Cardiac septum (tissue), 1 donor: ENCODE data around the gene WDFY4. TPM values are rescaled to one million over a fixed set of nuclear protein-coding genes. Genes with fewer than 3 reads are reported as not detected.

Source experiments
- DNase-seq: peaks from one replicate; pipeline ENCODE4 v3.0.0-alpha.2; 2020; ENCODE audit warnings: low spot score
- intact Hi-C: fragments of 100-400 bp; cut with DNase I; formaldehyde crosslinking; loops from one replicate; pipeline ENCODE4 v1.14.0; 2022
- total RNA-seq: library from RNA; stranded (reverse); fragmentation: NEBNext Ultra II Directional; extraction: Animal tissue kit (Norgen Biotek cat#: 25700); gene quantifications from one replicate; pipeline ENCODE4 v1.2.1, GENCODE V29; 2021
- donor health status: DM: no; HTN: no; CAD: no.

The WDFY4 gene
- total RNA-seq, 1 donor from 2014 or later = 1.5 TPM

DNA sequence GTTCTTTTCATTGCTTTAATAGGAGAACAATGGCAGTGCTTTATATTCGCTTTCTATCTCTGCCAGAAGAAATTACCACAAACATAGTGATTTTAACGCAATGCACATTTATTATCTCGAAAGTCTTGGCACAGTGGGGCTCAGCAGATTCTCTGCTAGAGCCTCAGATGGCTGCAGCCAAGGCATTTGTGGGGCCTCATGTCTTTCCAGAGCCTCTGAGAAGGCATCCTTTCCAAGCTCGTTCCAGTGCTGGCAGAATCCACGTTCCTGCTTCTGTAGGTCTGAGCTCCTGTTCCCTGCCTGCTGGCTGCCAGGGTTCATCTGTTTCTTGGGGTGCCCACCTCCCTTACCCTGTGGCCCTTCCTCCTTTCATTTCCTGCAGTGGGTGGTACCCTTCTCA lies 194.8 kb downstream of the WDFY4 start:
- DNase-seq = no peak
- intact Hi-C loops = no loop called here

DNA sequence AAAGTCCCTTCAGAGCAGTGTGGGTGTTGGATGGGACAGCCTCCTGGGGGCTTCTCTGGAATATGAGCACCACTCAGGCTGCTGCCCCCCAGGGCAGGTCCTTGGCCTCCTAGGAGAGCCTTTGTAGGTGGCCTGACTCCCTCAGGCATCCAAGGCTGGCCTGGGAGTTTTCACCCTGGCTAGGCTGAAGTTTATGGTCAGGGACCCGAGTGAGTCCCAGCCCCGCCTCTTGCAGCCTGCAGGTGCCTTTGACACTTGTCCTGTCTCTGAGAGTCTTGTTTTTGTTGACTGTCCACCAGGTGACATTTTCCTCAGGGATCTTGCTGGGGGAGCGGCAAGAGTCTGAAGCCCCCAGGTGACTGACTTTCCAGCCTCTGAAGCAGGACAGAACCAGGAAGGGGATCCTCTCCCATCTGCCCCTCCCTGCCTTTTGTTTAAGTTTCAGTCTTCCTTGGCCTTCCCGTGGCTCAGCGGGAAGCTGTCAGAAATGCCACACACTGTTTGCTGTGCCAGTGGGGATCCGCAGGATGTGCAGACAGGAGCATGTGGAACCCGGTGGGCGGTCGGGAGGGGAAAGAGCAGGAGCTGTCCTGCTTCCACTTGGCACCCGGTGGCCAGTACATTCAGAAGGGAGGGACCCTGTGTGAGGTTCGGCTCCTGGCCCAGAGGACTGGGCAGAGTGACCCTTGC lies 195.5 kb downstream of the WDFY4 start:
- no peak for DNase-seq
- intact Hi-C loops = loop anchor here (10.0 kb wide), 1 partner anchor 285 kb away; no protein-coding TSS in a partner anchor

DNA sequence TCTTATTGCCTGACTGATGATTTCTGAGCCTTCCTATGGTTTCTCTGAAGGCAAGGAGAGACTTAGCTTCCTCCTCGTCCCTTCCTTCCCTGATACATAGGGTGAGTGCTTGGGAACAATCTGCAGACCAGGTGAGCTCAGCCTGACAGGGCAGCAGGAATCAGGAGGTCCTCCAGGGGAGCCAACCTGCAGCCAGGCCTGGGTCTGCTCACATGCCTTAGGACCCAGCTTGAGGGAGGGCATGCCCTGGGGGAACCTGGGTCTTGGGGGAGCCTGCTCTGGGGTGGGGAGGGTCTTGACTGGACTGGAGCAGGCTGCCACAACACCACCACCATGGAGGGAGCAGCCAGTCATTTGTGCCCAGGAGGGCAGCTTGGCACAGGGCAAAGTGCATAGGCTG lies 197.3 kb downstream of the WDFY4 start:
- DNase-seq = no peak
- intact Hi-C loops = loop anchor here (10.0 kb wide), 1 partner anchor 283 kb away; no protein-coding TSS in a partner anchor

DNA sequence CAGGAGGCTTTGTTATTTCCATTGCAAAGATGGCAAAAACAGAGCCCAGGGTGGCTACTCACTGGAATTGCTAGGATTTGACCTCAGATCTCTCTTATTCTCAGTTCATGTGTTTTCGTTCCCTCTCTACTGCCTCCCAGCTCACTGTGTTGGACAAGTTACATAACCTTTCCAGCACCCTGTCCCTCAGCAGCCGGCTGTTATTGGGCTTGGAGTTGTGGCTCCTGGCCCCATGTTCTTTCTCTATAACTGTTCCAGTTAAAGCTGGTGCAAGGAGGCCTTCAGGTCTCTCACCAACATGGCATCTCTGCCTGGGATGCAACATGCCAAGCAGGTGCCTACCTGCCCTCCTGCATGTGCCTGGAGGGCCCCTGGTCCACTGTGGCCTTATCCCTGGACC lies 198.2 kb downstream of the WDFY4 start:
- intact Hi-C loops = loop anchor here (10.0 kb wide), 1 partner anchor 282 kb away; no protein-coding TSS in a partner anchor
- no peak for DNase-seq

DNA sequence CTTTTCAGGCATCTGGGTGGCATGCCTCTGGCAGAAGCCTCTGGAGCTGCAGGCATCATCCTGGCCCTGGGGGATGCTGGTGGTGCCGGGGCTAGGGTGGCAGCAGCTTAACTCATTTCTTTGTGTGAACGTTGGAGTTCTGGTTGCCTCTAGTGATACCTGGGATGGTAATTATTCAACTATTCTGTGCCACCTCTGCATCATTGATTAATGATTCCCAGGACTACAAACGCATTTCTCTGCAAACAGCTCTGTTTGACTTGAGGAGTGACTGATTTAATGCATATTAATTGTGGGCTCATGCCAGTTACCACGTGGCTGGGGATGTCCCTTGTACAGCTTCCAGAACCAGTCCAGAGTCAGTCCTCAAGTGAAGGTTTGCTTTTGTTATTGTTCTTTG lies 199.0 kb downstream of the WDFY4 start:
- no peak for DNase-seq
- intact Hi-C loops = loop anchor here (10.0 kb wide), 1 partner anchor 281 kb away; no protein-coding TSS in a partner anchor

DNA sequence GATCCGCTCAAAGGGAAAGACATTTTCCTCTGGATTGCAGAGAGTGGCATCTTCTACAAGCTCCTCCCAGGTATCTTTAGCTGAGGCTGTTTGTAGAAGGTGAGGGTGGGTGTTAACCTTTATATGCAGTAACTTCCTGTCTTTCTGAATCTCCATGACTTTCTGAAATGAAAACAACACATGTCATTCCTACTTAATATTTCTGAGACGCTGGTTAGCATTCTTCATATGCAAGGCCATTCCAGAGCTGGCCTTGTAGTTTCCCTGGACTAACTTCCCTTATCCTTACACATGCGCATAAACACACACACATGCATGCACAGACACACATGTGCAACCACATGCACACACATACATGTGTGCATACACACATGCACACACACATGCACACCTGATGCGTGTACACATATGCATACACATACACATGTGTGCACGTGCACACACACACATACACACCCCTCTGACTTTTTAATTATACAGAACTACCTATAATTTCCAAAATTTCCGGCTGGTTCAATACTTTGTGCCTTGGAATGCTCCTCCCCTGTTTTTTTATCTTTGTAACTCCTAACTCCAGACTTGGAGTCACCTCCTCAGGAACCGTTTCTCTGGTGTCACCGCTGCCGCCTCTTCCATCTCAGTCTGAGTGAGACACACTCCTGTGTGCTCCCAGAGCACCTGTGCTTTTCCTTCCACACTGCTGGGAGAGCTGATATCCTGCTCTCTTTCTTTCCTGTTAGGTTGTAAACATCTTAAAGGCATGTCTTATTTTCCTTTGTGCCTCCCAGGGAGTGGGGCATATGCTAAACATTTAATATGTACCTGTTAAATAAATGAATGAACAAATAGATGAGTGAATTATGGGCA lies 199.7 kb downstream of the WDFY4 start:
- intact Hi-C loops = loop anchor here (10.0 kb wide), 1 partner anchor 280 kb away; no protein-coding TSS in a partner anchor
- DNase-seq = no peak

DNA sequence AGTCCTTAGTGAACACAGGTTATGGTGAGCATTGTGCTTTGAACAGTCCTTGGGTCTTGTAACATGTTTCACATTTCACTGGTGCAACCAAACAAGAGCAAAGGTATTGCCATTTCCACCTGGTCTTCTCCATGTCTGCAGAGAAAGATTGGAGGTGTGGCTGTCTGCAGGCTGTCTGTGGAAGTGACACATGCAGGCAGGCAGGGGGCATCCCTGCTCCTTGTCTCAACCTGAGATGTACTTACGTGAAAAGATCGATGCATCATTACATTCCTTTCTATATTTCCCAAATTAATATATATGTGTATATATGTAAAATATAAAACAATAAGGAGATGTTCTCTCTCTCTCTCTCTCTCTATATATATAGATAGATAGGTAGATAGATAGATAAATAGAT lies 200.7 kb downstream of the WDFY4 start:
- intact Hi-C loops = loop anchor here (10.0 kb wide), 1 partner anchor 279 kb away; no protein-coding TSS in a partner anchor
- DNase-seq = no peak

DNA sequence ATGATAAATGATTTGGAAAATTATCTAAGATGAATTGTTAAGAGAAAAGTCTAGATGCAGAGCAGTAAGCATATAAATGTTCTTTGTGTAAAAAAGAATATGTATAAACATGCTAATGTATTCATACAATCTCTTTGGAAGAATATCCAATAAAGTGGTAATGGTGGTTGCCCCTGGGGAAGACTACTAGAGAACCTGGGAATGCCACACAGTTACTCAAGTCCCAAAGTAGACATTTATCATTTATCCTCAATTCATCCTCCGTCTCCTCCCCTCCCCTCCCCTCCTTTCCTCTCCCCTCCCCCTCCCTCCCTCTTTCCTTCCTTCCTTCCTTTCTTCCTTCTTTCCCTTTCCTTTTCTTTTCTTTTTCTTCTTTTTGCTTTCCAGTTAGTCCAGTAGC lies 203.3 kb downstream of the WDFY4 start:
- intact Hi-C loops = loop anchor here (10.0 kb wide), 1 partner anchor 277 kb away; no protein-coding TSS in a partner anchor
- DNase-seq = no peak

DNA sequence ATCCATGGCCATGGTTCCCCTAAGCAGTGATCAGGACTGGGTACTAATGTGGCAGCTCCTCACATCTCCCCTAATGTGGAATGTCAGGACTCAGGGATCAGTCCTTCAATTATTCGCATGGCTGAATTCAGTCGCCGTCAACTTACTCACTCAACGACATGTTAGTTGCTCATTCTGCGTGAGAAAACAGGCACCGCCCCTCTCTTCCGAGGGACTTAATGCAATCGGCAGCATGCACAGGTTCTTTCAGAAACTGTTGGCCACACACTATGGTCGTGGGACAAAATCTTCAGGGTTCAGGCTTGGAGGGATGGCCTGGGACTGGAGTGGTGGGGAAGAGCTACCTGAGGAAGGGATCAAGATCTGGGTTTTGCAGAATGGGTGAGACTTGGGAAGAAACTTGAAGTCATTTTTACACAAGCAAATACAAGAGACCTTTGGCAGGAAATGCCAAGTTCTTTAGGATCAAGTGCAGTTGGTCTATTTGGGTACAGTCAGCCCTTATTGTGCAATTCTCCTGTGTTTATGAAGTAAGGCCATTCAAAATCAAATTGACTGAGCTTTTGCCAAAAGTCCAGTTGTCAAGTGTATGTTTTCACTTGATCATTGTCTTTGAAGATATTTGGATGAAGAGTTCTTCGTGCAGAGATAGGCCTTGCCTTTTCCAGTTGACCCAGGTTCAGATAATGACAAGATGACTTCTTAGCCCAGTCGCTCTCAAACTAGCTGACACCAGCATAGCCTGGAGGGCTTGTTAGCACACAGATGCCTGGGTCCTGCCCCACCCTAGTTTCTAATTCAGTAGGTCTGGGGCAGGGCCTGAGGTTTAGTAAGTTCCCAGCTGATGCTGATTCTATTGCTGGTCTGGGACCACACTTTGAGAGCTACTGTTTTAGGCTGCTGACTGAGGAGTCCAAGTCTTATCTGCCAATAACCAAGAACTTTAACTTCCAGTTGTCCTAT lies 206.5 kb downstream of the WDFY4 start:
- intact Hi-C loops = no loop called here
- no peak for DNase-seq

DNA sequence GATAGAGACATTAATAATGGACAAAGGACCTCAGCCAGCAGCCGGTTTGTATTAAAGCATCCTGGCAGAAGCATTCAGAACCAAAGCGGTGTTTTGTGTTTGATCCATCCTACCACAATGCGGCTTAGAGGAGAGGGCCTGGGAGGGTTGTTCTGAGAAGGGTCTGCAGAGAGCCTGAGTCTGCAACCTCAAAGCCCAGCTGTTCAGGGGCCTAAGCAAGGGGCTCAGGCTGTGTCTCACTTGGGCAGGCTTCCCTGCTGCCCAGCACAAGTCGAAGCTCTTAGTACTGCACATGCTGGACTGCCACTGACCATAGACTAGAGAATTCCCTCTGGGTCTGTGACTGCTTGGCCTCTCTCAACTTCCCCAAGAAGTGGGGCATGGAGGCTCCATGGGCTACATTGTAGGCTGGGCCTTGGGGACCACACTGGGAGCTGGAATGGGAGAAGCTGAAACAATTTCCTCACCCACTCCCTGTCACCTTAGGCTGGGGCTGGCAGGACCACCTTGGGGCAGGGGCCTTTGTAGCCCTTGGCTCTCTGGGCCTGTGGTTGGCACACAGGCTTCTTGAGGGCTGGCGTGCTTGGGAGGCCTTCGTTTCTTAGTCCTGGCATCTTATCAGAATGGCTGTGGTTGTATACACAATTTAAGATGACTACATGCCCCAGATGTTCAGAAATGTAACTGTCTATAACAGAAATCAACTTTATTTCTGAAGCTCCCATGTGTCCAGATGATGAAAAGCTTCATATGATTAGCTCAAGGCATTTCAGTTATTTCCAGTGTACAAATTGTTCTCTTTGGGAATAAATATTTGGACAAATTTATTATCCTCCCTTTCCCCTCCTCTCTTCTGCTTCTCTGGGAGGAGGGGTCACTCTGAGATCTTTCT lies 210.5 kb downstream of the WDFY4 start:
- intact Hi-C loops = no loop called here
- no peak for DNase-seq

DNA sequence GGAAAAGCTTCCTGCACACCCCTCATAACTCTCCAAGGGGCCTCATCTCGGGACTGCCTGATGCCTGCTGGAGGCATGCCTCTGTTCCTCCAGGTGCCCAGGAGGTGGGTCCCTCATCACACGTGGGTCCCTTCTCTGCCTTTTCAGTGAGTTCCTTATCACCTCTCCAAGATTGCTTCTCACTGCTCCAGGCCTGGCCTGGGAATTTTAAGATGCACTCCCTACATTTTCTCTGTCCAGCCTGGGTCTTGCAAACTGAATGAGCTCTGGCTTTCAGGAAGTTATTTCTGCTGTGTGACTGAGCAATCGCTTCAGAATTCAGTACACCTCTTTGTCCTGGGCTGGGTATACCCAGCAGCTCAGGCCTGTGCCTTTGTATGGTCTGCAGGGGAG lies 211.1 kb downstream of the WDFY4 start:
- DNase-seq = no peak
- intact Hi-C loops = no loop called here

DNA sequence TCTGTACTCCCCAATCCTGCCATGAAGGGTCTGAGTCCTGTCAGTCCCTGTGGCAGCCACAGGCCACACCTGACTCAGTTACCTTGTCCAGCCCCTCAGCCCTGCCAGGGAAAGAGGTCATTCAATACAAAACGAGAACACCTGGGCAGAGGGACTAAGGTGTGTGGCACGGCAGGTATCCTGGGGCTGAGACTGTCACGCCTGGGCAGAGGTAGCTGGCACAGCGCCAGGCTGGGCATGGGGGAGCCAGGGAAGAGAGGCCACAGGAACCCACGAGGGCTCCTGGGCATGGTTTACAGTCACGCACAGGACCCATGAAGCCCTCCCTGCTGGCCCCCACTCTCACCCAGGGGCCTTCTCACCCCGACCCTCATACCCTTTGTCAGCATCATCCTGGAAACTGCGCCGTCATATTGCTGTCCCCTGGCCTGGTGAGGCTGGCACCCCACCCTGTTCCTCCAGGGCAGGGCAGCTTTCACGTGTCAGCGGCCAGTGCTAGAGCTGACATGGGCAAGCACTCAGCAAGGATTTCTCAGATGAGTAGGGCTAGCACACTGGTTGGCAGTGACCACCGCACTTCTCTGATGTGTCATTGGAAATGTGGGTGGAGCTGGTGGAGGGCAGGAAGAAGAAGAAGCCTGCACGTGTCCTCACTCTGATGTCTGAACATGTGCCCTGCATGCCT lies 212.2 kb downstream of the WDFY4 start:
- intact Hi-C loops = no loop called here
- no peak for DNase-seq

DNA sequence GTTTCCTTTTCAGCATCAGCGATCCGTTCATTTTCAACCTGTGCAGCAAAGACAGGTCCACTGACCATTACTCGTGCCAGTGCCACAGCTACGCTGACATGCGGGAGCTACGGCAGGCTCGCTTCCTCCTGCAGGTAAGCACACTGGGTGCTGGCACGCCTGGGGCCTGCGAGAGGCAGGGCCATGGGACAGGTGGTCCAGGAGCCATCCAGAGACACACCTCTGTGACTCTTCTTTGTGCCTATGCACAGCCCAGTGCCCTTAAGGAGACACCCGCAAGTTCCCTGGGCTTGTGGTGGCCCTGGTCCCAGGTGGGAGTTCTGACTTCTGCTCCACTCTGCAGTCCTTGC lies 212.7 kb downstream of the WDFY4 start:
- intact Hi-C loops = no loop called here

DNA sequence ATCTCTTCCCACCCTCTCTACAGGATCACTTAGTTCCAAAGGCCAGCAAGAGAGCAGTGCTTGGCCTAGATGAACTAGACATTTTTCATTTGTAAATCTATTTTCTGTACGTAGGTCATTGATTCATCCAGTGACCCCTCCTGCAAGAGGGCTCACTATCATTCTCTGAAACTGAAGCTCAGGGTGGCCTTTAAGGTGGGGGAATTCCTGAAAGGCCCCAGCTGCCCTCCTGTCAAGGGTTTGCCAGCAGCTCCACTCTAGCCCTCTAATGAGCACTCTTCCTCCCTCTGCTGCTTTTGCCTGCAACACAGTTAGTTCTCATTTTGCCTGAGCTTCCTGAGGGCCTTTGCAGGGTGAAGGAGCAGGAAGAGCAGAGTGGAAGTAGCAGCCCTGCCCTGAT lies 213.8 kb downstream of the WDFY4 start:
- intact Hi-C loops = no loop called here
- DNase-seq = no peak

More for the DNA sequence above, 212.7 kb downstream of the WDFY4 start:
- no peak for DNase-seq

DNA sequence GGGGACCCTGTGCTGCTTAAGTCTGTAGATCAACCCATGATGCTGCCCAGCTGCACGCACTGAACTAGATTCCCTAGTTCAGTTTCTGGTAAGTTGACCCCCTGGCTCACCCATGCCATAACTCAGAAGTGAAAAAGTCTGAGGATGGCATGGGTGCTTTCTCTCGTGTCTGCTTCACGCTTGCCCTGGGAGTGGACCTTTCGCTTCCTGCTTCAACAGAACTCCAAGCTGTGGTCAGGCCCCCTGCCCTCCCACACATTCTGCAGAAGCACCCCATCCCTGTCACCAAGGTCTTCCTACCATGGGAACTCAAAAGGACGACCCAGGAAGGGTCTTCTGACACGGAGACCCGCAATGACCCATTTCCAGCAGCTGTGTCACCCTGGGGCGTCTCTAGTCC lies 215.1 kb downstream of the WDFY4 start:
- intact Hi-C loops = no loop called here
- DNase-seq = no peak

DNA sequence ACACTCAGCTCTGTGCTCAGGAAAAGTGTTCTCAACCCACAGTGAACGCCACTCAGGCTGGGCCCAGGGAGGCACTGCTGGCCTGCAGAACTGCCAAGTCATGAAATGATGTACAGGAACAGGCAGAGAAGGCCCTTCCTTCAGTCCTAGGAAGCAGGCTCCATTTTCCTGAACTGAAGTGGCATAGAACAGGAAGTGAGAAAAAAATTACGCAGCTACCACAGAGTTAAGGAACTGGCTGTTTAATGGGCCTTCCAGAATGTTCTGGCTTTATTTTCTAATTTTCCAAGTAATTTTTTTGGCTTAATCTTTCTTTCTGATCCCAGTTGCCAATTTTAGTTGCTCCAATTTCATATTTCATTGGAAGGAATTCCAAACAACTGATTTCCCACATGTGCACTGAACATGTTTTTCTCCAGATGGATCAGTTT lies 215.7 kb downstream of the WDFY4 start:
- no peak for DNase-seq
- intact Hi-C loops = no loop called here

DNA sequence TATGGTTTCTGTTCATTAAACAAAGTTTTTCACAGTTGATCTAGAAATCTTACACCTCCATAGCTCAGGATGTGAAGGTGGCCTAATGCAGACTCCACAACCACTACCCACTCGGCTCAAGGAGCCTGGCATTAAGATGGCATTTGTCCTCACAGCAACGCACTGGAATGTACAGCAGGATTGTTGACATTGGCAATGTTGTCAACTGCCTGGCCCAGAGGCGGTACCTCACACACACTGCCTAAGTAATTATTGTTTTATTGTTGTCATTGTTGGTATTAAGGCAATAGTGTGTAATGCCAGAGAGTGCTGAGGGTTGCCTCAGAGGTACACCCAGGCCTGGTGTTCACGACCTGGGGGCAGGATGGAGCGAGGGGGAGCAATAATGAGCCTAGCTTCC lies 216.6 kb downstream of the WDFY4 start:
- intact Hi-C loops = no loop called here
- DNase-seq = no peak

DNA sequence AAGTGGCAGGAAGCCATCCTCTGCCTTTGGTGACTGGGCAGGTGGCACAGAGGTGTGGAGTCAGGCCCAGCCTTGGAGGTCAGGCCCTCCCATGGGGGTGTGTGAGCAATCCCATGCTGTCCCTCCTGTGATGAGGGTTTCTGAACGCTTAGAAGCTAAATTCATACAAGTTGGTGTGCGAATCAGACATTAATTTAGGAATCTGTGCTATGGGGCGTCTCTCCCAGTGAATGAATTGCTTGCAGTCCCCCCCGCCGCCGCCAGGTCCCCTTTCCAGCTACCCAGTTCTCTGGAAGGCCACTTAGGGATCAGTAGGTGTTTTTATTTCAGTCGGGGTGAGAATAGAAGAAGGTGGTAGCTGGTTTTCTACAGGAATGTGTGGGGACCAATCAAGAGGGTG lies 217.4 kb downstream of the WDFY4 start:
- DNase-seq = no peak
- intact Hi-C loops = no loop called here
